Type B pancreatic cell (in vitro differentiated cells): ENCODE data around the gene H3-3A. TPM values are rescaled to one million over a fixed set of nuclear protein-coding genes. Genes with fewer than 3 reads are reported as not detected.
"Not testable (repeated sequence)": the region's sequence is repeated elsewhere in the genome, so short reads cannot be mapped to it uniquely, and the experiment has no call there.

Experiments
- DNase-seq: peaks from one replicate; pipeline ENCODE4 v3.0.0; 2021; ENCODE audit warnings: mixed read lengths; ENCODE audit not compliant: unreplicated experiment; ENCODE audit errors: extremely low spot score
- H3K27ac Mint-ChIP-seq: 2 replicates; pipeline ENCODE4 v1.8.0; 2021; ENCODE audit warnings: mild to moderate bottlenecking, mixed read lengths
- H3K27me3 Mint-ChIP-seq: 2 replicates; pipeline ENCODE4 v1.8.0; 2021; ENCODE audit warnings: mixed read lengths
- H3K36me3 Mint-ChIP-seq: 2 replicates; pipeline ENCODE4 v1.8.0; 2021; ENCODE audit warnings: mixed read lengths
- H3K4me1 Mint-ChIP-seq: one replicate; pipeline ENCODE4 v1.8.0; 2021; ENCODE audit warnings: mixed read lengths; ENCODE audit not compliant: unreplicated experiment
- H3K4me3 Mint-ChIP-seq: 2 replicates; pipeline ENCODE4 v1.8.0; 2021; ENCODE audit warnings: mild to moderate bottlenecking, mixed read lengths
- H3K9me3 Mint-ChIP-seq: 2 replicates; pipeline ENCODE4 v1.8.0; 2021; ENCODE audit warnings: mixed read lengths
- total RNA-seq: library from RNA; stranded (reverse); gene quantifications from 2 replicates; pipeline ENCODE4 v1.2.1, GENCODE V29; 2021; ENCODE audit warnings: low replicate concordance
- TF ChIP-seq, protein P1 (sequence below): fragments of 200-600 bp; sonication (generic); conservative IDR thresholded peaks from 2 replicates; pipeline ENCODE4 v1.5.0; 2021; ENCODE audit warnings: antibody characterized with exemption, mild to moderate bottlenecking

Gene H3-3A
- total RNA-seq, 1 donor from 2014 or later, result 873 TPM

DNA sequence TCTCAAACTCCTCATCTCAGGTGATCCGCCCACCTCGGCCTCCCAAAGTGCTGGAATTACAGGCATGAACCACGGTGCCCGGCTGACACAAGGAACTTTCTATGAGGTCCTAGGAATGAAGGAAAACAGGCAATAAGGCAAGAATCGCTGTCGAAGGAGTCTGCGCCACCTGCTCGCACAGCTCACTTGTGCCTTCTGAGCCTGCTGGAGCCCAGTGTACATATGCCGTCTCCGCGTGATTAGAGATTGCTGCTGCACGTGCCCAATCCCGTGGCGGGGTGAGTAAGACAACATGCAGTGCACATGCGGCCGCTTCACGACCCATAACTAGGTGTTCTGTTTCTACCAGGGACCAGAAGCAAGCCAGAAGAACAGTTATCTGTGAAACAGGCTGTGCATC is 24.3 kb downstream of the H3-3A start:
- TF ChIP-seq, protein P1, sequence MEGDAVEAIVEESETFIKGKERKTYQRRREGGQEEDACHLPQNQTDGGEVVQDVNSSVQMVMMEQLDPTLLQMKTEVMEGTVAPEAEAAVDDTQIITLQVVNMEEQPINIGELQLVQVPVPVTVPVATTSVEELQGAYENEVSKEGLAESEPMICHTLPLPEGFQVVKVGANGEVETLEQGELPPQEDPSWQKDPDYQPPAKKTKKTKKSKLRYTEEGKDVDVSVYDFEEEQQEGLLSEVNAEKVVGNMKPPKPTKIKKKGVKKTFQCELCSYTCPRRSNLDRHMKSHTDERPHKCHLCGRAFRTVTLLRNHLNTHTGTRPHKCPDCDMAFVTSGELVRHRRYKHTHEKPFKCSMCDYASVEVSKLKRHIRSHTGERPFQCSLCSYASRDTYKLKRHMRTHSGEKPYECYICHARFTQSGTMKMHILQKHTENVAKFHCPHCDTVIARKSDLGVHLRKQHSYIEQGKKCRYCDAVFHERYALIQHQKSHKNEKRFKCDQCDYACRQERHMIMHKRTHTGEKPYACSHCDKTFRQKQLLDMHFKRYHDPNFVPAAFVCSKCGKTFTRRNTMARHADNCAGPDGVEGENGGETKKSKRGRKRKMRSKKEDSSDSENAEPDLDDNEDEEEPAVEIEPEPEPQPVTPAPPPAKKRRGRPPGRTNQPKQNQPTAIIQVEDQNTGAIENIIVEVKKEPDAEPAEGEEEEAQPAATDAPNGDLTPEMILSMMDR, result no peak
- no peak for DNase-seq
- Mint-ChIP-seq H3K4me3 (no peak overlapping the region), H3K36me3 (no peaks in the 10 kb centered on the region), H3K4me1 (peaks cover 6% of the 10 kb centered on the region), H3K9me3 (no peaks in the 10 kb centered on the region), H3K27me3 (no peaks in the 10 kb centered on the region), H3K27ac (no peak overlapping the region)

DNA sequence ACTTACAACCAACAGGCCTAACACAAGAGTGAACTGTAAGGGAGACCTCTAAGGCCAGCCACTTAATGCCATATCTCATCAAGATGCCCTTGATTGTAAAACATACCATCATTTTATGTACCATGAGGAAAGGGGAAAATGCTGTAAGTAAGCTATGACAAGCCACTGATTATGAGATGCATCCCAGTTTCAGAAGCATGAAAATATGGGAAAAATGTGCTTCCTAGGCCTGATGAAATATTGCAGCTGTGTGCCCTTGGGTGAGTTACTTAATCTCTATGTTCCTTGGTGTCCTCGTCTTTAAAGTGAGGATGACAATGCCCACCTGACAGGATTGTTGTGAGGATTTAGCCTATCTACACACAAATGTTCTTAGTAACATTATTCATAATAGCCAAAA is 28.9 kb downstream of the H3-3A start:
- Mint-ChIP-seq H3K4me1 (no peaks in the 10 kb centered on the region), H3K27me3 (peaks cover 4% of the 10 kb centered on the region)

GRCh38 chr1:226092048-226092820 is 29.7 kb downstream of the H3-3A start:
- not testable (repeated sequence) for H3K4me3 Mint-ChIP-seq, H3K27ac Mint-ChIP-seq, H3K27me3 Mint-ChIP-seq, H3K36me3 Mint-ChIP-seq, DNase-seq, H3K4me1 Mint-ChIP-seq, H3K9me3 Mint-ChIP-seq

More for the DNA sequence above, 28.9 kb downstream of the H3-3A start:
- DNase-seq, result no peak
- no peaks in the 10 kb centered on the region for H3K9me3 Mint-ChIP-seq
- H3K27ac Mint-ChIP-seq, result no peak overlapping the region
- TF ChIP-seq, protein P1, result no peak
- no peak overlapping the region for H3K4me3 Mint-ChIP-seq
- no peaks in the 10 kb centered on the region for H3K36me3 Mint-ChIP-seq

- no peaks in the 10 kb centered on the region for H3K4me1 Mint-ChIP-seq
- TF ChIP-seq, protein P1, result no peak
- DNase-seq, result no peak
- peaks cover 6% of the 10 kb centered on the region for H3K27me3 Mint-ChIP-seq
- no peak overlapping the region for H3K27ac Mint-ChIP-seq
- no peak overlapping the region for H3K4me3 Mint-ChIP-seq
- H3K9me3 Mint-ChIP-seq, result no peaks in the 10 kb centered on the region
- no peaks in the 10 kb centered on the region for H3K36me3 Mint-ChIP-seq
These were observed 30.4 kb downstream of the H3-3A start for GRCh38 chr1:226092965-226093364.

- no peak overlapping the region for H3K4me3 Mint-ChIP-seq
- H3K27me3 Mint-ChIP-seq, result peaks cover 8% of the 10 kb centered on the region
- no peaks in the 10 kb centered on the region for H3K36me3 Mint-ChIP-seq
- no peaks in the 10 kb centered on the region for H3K4me1 Mint-ChIP-seq
- no peak for DNase-seq
- TF ChIP-seq, protein P1, result no peak
- H3K9me3 Mint-ChIP-seq, result no peaks in the 10 kb centered on the region
- H3K27ac Mint-ChIP-seq, result no peak overlapping the region
These were observed 31.1 kb downstream of the H3-3A start for GRCh38 chr1:226093621-226094020.

DNA sequence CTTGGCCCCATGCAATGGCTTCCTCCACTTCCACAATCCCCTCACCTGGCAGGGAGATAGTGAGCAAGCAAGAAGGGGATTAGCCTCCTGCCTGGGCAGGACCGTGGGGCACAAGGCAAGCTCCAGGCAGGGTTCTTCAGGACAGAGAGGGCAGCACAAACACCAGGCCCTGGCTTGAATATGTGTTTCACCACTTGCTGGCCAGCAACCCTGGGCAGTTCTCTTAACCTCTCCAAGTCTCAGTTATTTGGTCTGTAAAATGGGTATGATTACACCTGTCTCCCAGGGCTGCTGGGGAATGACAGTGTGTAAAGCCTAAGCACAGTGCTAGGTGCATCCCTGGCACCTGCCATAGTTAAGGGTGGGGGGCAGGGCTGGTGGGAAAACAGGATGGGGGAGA is 31.9 kb downstream of the H3-3A start:
- no peaks in the 10 kb centered on the region for H3K4me1 Mint-ChIP-seq
- TF ChIP-seq, protein P1, result no peak
- DNase-seq, result no peak
- no peaks in the 10 kb centered on the region for H3K36me3 Mint-ChIP-seq
- peaks cover 14% of the 10 kb centered on the region for H3K27me3 Mint-ChIP-seq
- no peak overlapping the region for H3K27ac Mint-ChIP-seq
- H3K9me3 Mint-ChIP-seq, result no peaks in the 10 kb centered on the region
- no peak overlapping the region for H3K4me3 Mint-ChIP-seq
